ES-I3 (cell line): ENCODE results near the gene IFT122.
"Not testable (repeated sequence)": the region's sequence is repeated elsewhere in the genome, so short reads cannot be mapped to it uniquely, and the experiment has no call there.

Source experiments
- H3K36me3 ChIP-seq: 2 replicates; pipeline ENCODE4 v1.6.1; 2013; ENCODE audit warnings: mild to moderate bottlenecking, low read length, control low read depth, moderate library complexity; ENCODE audit not compliant: insufficient read depth
- H3K4me1 ChIP-seq: 2 replicates; pipeline ENCODE4 v1.6.1; 2013; ENCODE audit warnings: mild to moderate bottlenecking, control low read depth, low read length; ENCODE audit not compliant: insufficient read depth
- H3K9ac ChIP-seq: 2 replicates; pipeline ENCODE4 v1.6.1; 2013; ENCODE audit warnings: low read depth, mild to moderate bottlenecking, low read length, moderate library complexity
- H3K9me3 ChIP-seq: 2 replicates; pipeline ENCODE4 v1.6.1; 2013; ENCODE audit warnings: mild to moderate bottlenecking, low read length, moderate library complexity; ENCODE audit not compliant: control insufficient read depth, insufficient read depth

IFT122 gene

DNA sequence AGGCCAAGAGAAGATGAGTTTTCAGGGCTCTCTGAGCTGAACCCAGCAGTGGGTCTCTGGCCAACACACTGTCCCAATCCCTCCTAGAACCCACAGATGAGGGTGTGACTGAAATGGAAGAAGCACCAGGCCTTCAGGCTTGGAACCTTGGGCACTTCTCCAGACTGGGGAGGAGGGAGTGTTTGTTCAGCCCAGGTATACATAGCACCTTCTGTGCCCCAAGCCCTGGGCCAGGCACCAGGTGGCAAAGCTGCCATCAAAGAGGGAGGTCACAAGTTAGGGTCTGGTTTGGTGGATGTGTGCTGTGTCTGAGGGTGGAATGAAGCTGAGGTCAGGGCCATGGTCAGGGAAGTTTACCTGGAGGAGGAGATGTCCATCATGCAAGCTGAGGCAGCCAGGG is 72.6 kb downstream of the IFT122 start:
- Histone ChIP-seq H3K9me3 (no peaks in the 10 kb centered on the region), H3K4me1 (no peaks in the 10 kb centered on the region), H3K9ac (no peak overlapping the region), H3K36me3 (peaks cover 2% of the 10 kb centered on the region; the same call in 1 of the 2 replicates)

DNA sequence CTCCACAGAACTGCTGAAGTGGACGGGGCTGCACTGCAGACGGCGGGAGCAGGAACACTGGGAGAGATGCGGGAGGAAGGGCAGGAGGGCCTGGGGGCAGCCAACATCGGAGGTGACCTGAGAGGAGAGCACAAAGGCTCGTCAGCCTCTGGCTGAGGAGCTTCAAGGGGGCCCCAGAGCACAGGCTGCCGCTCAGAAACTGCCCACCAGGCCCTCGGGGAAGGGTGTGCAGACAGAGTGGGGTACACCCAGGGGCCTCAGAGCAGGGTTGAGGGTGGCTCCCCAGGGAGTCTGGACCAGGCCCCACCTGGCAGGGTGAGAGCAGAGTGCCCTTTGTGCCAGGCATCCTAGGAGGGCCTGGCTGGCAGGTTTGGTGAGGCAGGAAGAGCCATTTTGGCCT is 73.7 kb downstream of the IFT122 start:
- Histone ChIP-seq H3K36me3 (peaks cover 2% of the 10 kb centered on the region; the same call in 1 of the 2 replicates), H3K9me3 (no peaks in the 10 kb centered on the region), H3K4me1 (no peaks in the 10 kb centered on the region), H3K9ac (no peak overlapping the region)

DNA sequence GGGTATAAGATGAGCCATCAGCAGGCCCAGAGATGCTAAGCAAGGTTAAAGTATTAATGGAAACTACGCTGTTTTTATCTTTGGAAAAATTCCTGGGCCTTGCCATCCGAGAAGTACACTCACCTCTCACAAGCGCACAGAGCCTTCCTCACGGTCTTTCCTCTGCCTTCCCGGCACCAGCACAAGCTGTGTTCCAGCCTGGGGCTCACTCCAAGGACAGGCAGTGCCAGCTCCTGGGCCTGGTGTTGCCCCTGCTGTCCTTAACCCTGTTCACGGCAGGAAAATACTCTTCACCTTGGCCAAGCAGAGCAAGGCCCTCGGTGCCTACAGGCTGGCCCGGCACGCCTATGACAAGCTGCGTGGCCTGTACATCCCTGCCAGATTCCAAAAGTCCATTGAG is 74.1 kb downstream of the IFT122 start:
- H3K4me1 ChIP-seq, result no peaks in the 10 kb centered on the region
- no peaks in the 10 kb centered on the region for H3K9me3 ChIP-seq
- H3K9ac ChIP-seq, result no peak overlapping the region
- H3K36me3 ChIP-seq, result peaks cover 2% of the 10 kb centered on the region; the same call in 1 of the 2 replicates

DNA sequence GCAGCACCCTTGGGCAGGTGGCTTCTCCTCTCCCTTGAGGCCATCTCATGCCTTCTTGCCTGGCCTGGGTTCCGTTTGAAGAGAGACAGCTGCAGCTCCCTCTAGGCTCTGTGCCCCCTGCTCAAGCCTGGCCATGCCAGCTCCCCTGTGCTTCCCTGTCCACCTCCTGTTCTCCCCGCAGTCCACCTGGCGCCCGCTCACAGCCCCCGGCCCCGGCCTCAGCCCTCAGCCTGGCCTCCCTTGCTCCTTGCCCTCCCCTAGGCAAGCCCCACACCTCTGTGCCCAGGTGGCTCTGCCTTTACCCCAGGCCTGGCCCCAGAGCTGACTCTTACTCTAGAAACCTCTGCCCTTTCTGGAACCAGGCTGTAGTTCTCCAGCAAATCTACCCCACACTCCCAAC is 74.5 kb downstream of the IFT122 start:
- Histone ChIP-seq H3K4me1 (no peaks in the 10 kb centered on the region), H3K36me3 (peaks cover under 1% of the 10 kb centered on the region; the same call in 1 of the 2 replicates), H3K9ac (no peak overlapping the region), H3K9me3 (no peaks in the 10 kb centered on the region)

DNA sequence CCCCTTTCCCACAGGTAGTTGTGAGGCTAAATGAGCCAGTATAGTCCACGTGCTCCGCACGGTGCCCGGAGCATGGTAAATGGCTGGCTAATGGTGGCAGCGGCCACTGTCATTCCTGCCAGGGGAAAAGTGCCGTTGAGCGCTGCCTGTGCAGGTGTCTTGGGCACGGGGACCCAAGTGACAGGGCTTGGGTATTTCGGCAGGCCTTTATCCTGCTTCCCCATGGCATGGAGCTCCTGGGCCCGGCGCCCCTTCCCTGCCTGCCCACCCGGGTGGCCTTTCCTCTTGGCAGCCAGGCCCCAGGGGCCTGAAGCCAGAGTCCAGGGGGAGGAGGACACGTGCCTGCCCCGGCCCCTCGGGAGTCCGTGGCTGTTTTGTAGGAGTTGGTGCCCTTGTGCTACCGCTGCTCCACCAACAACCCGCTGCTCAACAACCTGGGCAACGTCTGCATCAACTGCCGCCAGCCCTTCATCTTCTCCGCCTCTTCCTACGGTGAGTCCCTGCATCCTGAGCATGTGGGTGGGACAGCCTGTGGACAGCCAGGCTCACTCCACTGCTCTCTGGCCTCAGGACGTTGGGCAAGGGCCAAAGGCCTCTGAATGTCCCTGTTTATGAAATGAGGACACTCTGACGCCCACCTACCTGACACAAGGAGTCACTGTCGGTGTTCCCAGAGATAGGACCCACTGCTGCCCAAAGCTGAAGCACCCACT is 75.2 kb downstream of the IFT122 start:
- H3K9ac ChIP-seq, H3K9me3 ChIP-seq, H3K36me3 ChIP-seq, H3K4me1 ChIP-seq: not testable (repeated sequence)

DNA sequence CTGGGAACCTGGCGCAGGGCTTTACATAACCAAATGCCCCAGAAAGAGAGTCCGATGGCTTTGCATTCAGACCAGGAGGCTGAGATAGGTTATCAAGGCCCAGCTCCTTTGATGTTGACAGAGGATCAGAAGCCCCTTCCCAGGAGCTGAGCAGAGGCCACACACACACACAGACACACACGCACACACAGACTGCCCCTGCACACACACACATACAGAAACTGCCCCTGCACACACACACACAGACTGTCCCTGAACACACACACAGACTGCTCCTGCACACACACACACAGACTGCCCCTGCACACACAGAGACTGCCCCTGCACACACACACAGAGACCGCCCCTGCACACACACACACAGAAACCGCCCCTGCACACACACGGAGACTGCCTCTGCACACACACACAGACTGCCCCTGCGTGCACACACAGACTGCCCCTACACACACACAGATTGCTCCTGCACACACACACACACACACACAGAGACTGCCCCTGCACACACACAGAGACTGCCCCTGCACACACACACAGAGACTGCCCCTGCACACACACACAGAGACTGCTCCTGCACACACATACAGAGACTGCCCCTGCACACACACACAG is 75.9 kb downstream of the IFT122 start:
- not testable (repeated sequence) for H3K36me3 ChIP-seq, H3K9ac ChIP-seq, H3K4me1 ChIP-seq, H3K9me3 ChIP-seq

DNA sequence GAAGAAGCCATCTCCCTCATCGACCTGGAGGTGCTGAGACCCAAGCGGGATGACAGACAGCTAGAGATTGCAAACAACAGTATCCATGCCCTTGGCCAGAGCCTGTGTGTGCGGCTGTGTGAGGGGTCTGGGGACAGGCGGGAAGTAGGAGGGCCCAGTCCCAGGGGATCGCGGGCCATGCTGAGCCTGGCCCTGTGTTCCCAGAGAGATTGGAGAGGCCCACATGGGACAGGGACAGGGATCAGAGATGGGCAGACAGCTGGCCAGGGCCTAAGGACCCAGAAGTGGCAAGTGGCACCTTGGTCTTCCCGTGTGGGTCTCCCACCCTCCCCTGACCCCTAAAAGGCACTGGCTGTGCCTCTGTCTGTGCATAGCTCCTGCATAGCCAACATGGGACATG is 77.5 kb downstream of the IFT122 start:
- Histone ChIP-seq H3K9ac (no peak overlapping the region), H3K36me3 (no peaks in the 10 kb centered on the region), H3K9me3 (no peaks in the 10 kb centered on the region), H3K4me1 (no peaks in the 10 kb centered on the region)

DNA sequence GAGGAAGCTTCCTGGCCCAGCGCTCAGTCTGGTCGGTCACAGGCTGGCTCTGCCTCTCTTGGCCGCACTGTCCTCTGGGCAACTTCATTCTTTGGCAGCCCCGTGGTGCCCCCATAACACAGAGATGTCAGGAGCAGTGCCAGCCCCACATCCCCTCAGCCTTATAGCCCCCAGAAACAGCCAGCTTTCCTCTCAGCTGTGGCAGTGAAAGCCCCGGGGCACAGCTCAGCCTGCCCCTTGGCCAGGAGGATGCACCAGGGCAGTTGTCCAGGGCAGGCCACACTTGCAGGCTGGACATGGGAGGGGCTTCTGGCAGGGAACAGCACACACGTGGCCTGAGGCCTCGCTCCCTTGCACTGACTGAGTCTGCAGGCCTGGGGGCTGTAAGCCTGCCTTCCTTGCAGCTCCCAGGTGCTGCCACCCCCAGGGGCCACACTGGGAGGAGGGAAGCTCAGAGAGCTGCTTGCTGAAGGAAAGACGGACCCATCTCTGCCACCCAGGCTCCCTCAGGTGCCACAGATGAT is 78.1 kb downstream of the IFT122 start:
- H3K36me3 ChIP-seq, result no peaks in the 10 kb centered on the region
- no peak overlapping the region for H3K9ac ChIP-seq
- no peaks in the 10 kb centered on the region for H3K4me1 ChIP-seq
- H3K9me3 ChIP-seq, result no peaks in the 10 kb centered on the region

DNA sequence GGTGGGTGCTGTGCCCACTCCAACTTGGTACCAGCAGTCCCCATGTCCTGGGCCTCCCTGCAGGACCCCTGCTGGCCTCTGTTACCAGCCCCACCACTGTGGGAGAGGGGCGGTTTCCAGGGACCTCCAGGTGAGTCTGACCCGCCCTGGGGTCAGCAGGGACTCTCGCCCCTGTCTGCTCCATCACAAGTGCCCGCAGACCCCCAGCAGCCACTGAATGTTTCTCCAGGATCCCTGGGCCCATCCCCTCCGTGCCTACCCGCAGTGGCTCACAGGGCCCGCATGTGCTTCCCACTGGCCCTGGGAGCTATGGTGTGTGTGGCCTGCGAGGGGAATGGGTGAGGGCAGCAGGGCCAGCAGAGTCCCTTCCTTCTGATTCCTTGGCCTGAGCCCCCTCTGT is 78.6 kb downstream of the IFT122 start:
- Histone ChIP-seq H3K9ac (no peak overlapping the region), H3K36me3 (no peaks in the 10 kb centered on the region), H3K4me1 (no peaks in the 10 kb centered on the region)

DNA sequence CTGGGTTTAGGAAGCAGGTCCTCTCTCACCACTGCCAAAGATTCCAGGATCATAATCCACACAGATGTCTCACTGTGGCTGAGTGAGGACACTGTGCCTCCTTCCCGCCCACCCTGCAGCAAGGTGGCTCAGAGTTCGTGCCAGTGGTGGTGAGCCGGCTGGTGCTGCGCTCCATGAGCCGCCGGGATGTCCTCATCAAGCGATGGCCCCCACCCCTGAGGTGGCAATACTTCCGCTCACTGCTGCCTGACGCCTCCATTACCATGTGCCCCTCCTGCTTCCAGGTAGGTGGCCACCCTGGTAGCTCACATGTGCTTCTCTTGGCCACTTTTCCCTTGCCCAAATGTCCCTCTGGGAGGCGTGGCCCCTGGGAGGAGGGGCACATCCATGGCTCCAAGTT is 79.4 kb downstream of the IFT122 start:
- no peaks in the 10 kb centered on the region for H3K4me1 ChIP-seq
- H3K9me3 ChIP-seq, result no peaks in the 10 kb centered on the region
- H3K36me3 ChIP-seq, result no peaks in the 10 kb centered on the region
- H3K9ac ChIP-seq, result no peak overlapping the region

More for the DNA sequence above, 78.6 kb downstream of the IFT122 start:
- no peaks in the 10 kb centered on the region for H3K9me3 ChIP-seq

DNA sequence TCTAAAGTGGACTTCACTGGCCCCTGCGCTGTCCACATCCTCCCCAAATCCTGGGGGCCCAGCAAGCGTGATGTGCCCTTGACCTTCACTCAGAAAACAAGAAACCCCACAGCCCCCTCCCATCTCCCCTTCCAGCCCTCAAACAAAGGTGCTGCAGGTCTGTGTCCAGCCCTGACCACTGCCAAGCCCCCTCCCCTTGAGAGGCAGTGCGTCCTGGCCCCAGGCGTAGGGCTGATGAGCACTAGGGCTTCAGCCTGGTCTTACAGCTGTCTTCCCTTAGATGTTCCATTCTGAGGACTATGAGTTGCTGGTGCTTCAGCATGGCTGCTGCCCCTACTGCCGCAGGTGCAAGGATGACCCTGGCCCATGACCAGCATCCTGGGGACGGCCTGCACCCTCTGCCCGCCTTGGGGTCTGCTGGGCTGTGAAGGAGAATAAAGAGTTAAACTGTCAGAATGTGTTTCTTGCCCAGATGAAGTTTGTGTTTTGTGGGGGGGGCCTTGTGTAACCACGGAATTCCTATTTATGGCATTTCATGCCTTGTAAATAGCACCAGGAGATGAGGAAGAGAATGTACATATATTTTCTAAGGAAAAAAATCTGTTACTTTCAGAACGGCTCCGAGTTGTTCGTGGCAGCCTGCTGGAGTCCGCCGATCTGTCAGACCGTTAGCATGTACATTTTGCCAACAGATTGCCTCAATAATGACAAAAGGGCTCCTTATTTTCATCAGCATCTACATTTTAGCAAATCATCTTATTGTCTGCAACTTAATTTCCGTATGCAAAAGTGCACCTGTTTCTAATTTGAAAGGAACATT is 80.1 kb downstream of the IFT122 start:
- Histone ChIP-seq H3K9me3 (no peaks in the 10 kb centered on the region), H3K9ac (no peak overlapping the region), H3K36me3 (no peaks in the 10 kb centered on the region), H3K4me1 (no peaks in the 10 kb centered on the region)

DNA sequence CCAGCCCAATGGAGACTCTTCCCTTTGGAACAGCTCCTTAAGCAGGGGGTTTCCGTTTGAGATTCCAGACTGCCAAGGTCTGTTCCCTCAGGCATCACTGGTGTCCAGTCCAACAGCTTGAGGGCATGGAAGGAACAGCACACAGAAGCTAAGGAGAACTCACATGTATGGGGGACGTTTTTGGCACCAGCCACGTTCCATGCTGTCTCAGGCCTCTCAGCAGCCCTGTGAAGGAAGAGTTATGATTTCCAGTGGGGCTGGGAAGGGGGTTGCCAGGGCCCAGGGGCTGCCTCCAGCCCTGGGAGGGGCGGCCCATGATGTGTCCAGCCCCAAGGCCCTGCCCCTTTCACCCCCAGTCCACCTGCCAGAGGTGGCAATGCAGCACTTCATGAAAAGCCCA is 80.9 kb downstream of the IFT122 start:
- Histone ChIP-seq H3K36me3 (no peaks in the 10 kb centered on the region), H3K9ac (no peak overlapping the region), H3K4me1 (no peaks in the 10 kb centered on the region), H3K9me3 (no peaks in the 10 kb centered on the region)

DNA sequence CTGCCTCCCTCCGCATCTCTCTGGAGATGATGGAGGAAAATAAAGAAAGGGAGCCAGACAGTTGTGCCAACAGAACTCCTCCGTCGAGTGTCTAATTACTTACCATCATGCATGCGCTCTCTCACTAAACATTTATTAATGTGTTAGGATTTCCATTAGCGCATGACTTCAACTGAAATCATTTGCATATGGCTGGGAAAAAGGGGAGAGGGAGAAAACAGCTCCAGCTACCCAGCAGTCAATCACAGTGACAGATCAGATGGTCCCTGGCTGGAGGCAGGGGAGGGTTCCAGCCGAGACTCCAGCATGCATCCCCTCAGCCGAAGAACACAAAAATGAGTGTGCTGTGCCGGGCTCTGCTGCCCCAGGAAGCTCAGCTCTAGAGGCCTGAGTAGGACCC is 81.6 kb downstream of the IFT122 start:
- H3K9ac ChIP-seq, result no peak overlapping the region
- no peaks in the 10 kb centered on the region for H3K9me3 ChIP-seq
- H3K36me3 ChIP-seq, result no peaks in the 10 kb centered on the region
- H3K4me1 ChIP-seq, result peaks cover 5% of the 10 kb centered on the region; the same call in 1 of the 2 replicates

DNA sequence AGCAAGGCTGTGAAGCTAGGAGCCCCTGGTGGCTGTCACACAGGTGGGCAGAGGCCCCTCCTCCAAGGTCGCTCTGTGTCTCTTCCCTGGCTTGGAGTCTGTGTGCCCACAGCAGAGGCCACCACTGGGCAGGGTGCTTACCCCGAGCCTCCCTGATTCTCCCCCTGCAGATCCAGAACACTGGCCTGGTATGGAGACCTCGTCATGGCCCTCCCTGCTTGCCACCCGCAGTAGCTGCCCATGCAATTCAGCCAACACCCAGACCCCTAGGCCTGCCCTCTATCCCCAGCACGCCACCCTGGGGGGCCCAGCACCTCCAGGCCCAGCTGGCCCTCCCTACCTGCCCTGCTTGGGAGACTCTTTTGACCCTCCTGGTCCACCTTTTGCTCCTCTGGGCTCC is 82.9 kb downstream of the IFT122 start:
- Histone ChIP-seq H3K36me3 (no peaks in the 10 kb centered on the region), H3K4me1 (peaks cover 5% of the 10 kb centered on the region; the same call in 1 of the 2 replicates), H3K9ac (no peak overlapping the region), H3K9me3 (no peaks in the 10 kb centered on the region)
